Fibroblast of upper back skin (primary cell): ENCODE data around the gene JPH4.
"Not testable (repeated sequence)": the region's sequence is repeated elsewhere in the genome, so short reads cannot be mapped to it uniquely, and the experiment has no call there.

Source experiments
- DNase-seq: peaks from one replicate; pipeline ENCODE4 v3.0.0-alpha.2; 2013

The JPH4 gene

GRCh38 chr14:23578560-23579310 lies at the start of gene JPH4:
TSS of gene JPH4 (minus strand) at chr14:23578790. CDS start at chr14:23577453, 1,337 bp downstream.
- DNase-seq: no peak

GRCh38 chr14:23627961-23628360 lies 49.4 kb upstream of the JPH4 start:
- DNase-seq: no peak

- DNase-seq: no peak
Measured at GRCh38 chr14:23626946-23627345, 48.4 kb upstream of the JPH4 start.

GRCh38 chr14:23624830-23625404 lies 46.3 kb upstream of the JPH4 start:
- DNase-seq: no peak

- no peak for DNase-seq
Measured at GRCh38 chr14:23623962-23624361, 45.4 kb upstream of the JPH4 start.

- no peak for DNase-seq
Measured at GRCh38 chr14:23622990-23623389, 44.4 kb upstream of the JPH4 start.

- DNase-seq: no peak
Measured at GRCh38 chr14:23621932-23622730, 43.5 kb upstream of the JPH4 start.

- DNase-seq: no peak
Measured at GRCh38 chr14:23621204-23621931, 42.8 kb upstream of the JPH4 start.

GRCh38 chr14:23620177-23620702 lies 41.6 kb upstream of the JPH4 start:
- no peak for DNase-seq

GRCh38 chr14:23618415-23618988 lies 39.9 kb upstream of the JPH4 start:
- DNase-seq: no peak

GRCh38 chr14:23617539-23617938 lies 38.9 kb upstream of the JPH4 start:
- no peak for DNase-seq

GRCh38 chr14:23615856-23616255 lies 37.3 kb upstream of the JPH4 start:
- no peak for DNase-seq

- DNase-seq: no peak
Measured at GRCh38 chr14:23614395-23614828, 35.8 kb upstream of the JPH4 start.

GRCh38 chr14:23613242-23614070 lies 34.9 kb upstream of the JPH4 start:
- DNase-seq: no peak

GRCh38 chr14:23612802-23613201 lies 34.2 kb upstream of the JPH4 start:
- no peak for DNase-seq

- no peak for DNase-seq
Measured at GRCh38 chr14:23612354-23612732, 33.8 kb upstream of the JPH4 start.

- no peak for DNase-seq
Measured at GRCh38 chr14:23610815-23611289, 32.3 kb upstream of the JPH4 start.

- DNase-seq: no peak
Measured at GRCh38 chr14:23610090-23610814, 31.7 kb upstream of the JPH4 start.

GRCh38 chr14:23609411-23610089 lies 31.0 kb upstream of the JPH4 start:
- not testable (repeated sequence) for DNase-seq

- no peak for DNase-seq
Measured at GRCh38 chr14:23609001-23609400, 30.4 kb upstream of the JPH4 start.
